Measurements from ENCODE around the gene PHLDB3. TPM values are rescaled to one million over a fixed set of nuclear protein-coding genes. Genes with fewer than 3 reads are reported as not detected.

PHLDB3 gene
- total RNA-seq, 1 donor from 2014 or later, result 6.7 TPM

GRCh38 chr19:43452582-43452981 lies 52.0 kb downstream of the PHLDB3 start:
- no peak overlapping the region for H3K27ac Mint-ChIP-seq (ENCODE audit: unreplicated experiment)
- H3K36me3 Mint-ChIP-seq (ENCODE audit: unreplicated experiment), result no peaks in the 10 kb centered on the region
- H3K4me3 Mint-ChIP-seq (ENCODE audit: unreplicated experiment), result no peak overlapping the region
- H3K4me1 Mint-ChIP-seq (ENCODE audit: unreplicated experiment), result no peaks in the 10 kb centered on the region
- H3K27me3 Mint-ChIP-seq (ENCODE audit: unreplicated experiment), result peaks cover 12% of the 10 kb centered on the region
- H3K9me3 Mint-ChIP-seq (ENCODE audit: unreplicated experiment), result peaks cover 6% of the 10 kb centered on the region
- no peak for DNase-seq (ENCODE audit: extremely low spot score, unreplicated experiment)
- TF ChIP-seq CTCF (IDR thresholded peaks at IDR 0.05), result no peak

DNA sequence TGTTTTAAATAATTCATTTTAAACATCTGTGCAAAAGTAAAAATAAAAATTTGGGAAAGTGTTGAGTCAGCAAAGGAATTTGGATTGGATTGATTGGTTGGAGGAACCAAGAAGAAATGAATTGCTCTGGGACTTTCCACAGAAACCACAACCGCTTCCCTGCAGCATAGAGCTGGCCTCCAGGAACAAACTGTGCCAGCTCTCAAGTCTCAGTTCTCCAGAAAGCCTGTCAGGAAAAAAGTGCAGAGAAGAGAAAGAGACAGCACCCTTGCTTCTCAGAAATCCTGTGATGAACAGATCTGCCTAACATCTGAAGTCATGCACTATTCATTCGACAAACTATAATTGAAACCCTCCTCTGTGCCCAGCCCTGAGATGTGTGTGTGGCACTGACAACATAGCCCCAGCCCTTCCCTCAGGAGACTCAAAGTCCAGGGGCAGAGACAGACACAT lies 54.0 kb downstream of the PHLDB3 start:
- no peak overlapping the region for H3K4me3 Mint-ChIP-seq (ENCODE audit: unreplicated experiment)

DNA sequence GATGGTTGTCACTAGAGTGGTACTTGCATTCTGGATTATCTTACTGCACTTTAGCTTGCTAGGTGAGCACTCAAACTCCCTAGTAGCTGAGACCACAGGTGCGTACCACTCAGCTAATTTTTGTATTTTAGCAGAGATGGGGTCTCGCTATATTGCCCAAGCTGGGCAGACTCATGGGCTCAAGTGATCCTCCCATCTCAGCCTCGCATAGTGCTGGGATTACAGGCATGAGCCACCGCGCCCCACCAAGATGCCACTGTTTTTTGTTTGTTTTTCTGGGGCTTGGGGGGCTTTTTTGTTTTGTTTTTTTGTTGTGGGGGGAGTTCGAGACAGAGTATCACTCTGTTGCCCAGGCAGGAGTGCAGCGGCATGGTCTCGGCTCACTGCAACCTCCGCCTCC lies 56.9 kb downstream of the PHLDB3 start:
- H3K9me3 Mint-ChIP-seq (ENCODE audit: unreplicated experiment), result peaks cover 4% of the 10 kb centered on the region
- H3K36me3 Mint-ChIP-seq (ENCODE audit: unreplicated experiment), result no peaks in the 10 kb centered on the region
- DNase-seq (ENCODE audit: extremely low spot score, unreplicated experiment), result no peak
- peaks cover 14% of the 10 kb centered on the region for H3K27me3 Mint-ChIP-seq (ENCODE audit: unreplicated experiment)
- no peak overlapping the region for H3K27ac Mint-ChIP-seq (ENCODE audit: unreplicated experiment)
- no peak overlapping the region for H3K4me3 Mint-ChIP-seq (ENCODE audit: unreplicated experiment)
- no peaks in the 10 kb centered on the region for H3K4me1 Mint-ChIP-seq (ENCODE audit: unreplicated experiment)
- no peak for TF ChIP-seq CTCF (IDR thresholded peaks at IDR 0.05)

More for the DNA sequence above, 54.0 kb downstream of the PHLDB3 start:
- Mint-ChIP-seq H3K4me1 (ENCODE audit: unreplicated experiment) (no peaks in the 10 kb centered on the region), H3K27me3 (ENCODE audit: unreplicated experiment) (peaks cover 9% of the 10 kb centered on the region), H3K36me3 (ENCODE audit: unreplicated experiment) (no peaks in the 10 kb centered on the region), H3K27ac (ENCODE audit: unreplicated experiment) (peak overlapping the region; percentile 16), H3K9me3 (ENCODE audit: unreplicated experiment) (peaks cover 6% of the 10 kb centered on the region)
- no peak for TF ChIP-seq CTCF (IDR thresholded peaks at IDR 0.05)
- DNase-seq (ENCODE audit: extremely low spot score, unreplicated experiment), result no peak

GRCh38 chr19:43446746-43447489 lies 57.6 kb downstream of the PHLDB3 start:
- Mint-ChIP-seq H3K27me3 (ENCODE audit: unreplicated experiment) (peaks cover 17% of the 10 kb centered on the region), H3K4me3 (ENCODE audit: unreplicated experiment) (no peak overlapping the region), H3K36me3 (ENCODE audit: unreplicated experiment) (no peaks in the 10 kb centered on the region), H3K4me1 (ENCODE audit: unreplicated experiment) (no peaks in the 10 kb centered on the region), H3K9me3 (ENCODE audit: unreplicated experiment) (no peaks in the 10 kb centered on the region), H3K27ac (ENCODE audit: unreplicated experiment) (no peak overlapping the region)
- TF ChIP-seq CTCF (IDR thresholded peaks at IDR 0.05), result peak; percentile 96
- DNase-seq (ENCODE audit: extremely low spot score, unreplicated experiment), result peak; percentile 91

GRCh38 chr19:43445426-43445825 lies 59.1 kb downstream of the PHLDB3 start:
- no peaks in the 10 kb centered on the region for H3K36me3 Mint-ChIP-seq (ENCODE audit: unreplicated experiment)
- H3K9me3 Mint-ChIP-seq (ENCODE audit: unreplicated experiment), result no peaks in the 10 kb centered on the region
- no peak for TF ChIP-seq CTCF (IDR thresholded peaks at IDR 0.05)
- no peak overlapping the region for H3K4me3 Mint-ChIP-seq (ENCODE audit: unreplicated experiment)
- H3K27me3 Mint-ChIP-seq (ENCODE audit: unreplicated experiment), result peaks cover 22% of the 10 kb centered on the region
- no peak for DNase-seq (ENCODE audit: extremely low spot score, unreplicated experiment)
- no peak overlapping the region for H3K27ac Mint-ChIP-seq (ENCODE audit: unreplicated experiment)
- no peaks in the 10 kb centered on the region for H3K4me1 Mint-ChIP-seq (ENCODE audit: unreplicated experiment)

Measured in osteocyte (in vitro differentiated cells).